CD4-positive, alpha-beta T cell (primary cell): Measurements from ENCODE around the gene C3orf20. TPM values are rescaled to one million over a fixed set of nuclear protein-coding genes. Genes with fewer than 3 reads are reported as not detected.
"Not testable (repeated sequence)": the region's sequence is repeated elsewhere in the genome, so short reads cannot be mapped to it uniquely, and the experiment has no call there.

Experiments used
- ATAC-seq: fragments of 200-7000 bp; cut with Tn5 transposase; one replicate; pipeline ENCODE4 v1.10.0; 2022; ENCODE audit warnings: mild to moderate bottlenecking; ENCODE audit not compliant: poor library complexity
- CTCF ChIA-PET: fragments of 350-600 bp; sonication (Branson Sonifier 250); formaldehyde crosslinking; loops from one replicate; lab custom pipeline; 2021; ENCODE audit warnings: antibody characterized with exemption, inconsistent platforms; lab: Charles Lee
- POLR2A ChIA-PET: fragments of 350-600 bp; sonication (Branson Sonifier 250); formaldehyde crosslinking; loops from one replicate; lab custom pipeline; 2021; ENCODE audit warnings: antibody characterized with exemption, inconsistent platforms; lab: Charles Lee
- DNase-seq, 14 experiments: peaks; one replicate each; pipeline ENCODE4 v3.0.0-alpha.2; 2013 to 2020; ENCODE audit warnings: mixed read lengths in 2 of 14
- H3K27ac ChIP-seq, 2 donors: one replicate each; pipeline versions ENCODE4 v1.5.1 to v1.7.0; 2013; ENCODE audit warnings: low read length in 2 of 2, low read depth in 1 of 2, mild to moderate bottlenecking in 1 of 2
- H3K27me3 ChIP-seq, 2 experiments: 1 replicate in 1 of 2; 2 replicates in 1 of 2; pipeline versions ENCODE4 v1.6.1 to v1.7.0; 2013; ENCODE audit warnings: low read length in 2 of 2, control low read depth in 1 of 2, mild to moderate bottlenecking in 1 of 2, moderate library complexity in 1 of 2; ENCODE audit not compliant: insufficient read depth in 2 of 2, control insufficient read depth in 1 of 2
- H3K36me3 ChIP-seq: one replicate; pipeline ENCODE4 v1.6.1; 2013; ENCODE audit warnings: low read length, control low read depth; ENCODE audit not compliant: insufficient read depth
- H3K4me1 ChIP-seq: one replicate; pipeline ENCODE4 v1.6.1; 2013; ENCODE audit warnings: low read length, control low read depth; ENCODE audit not compliant: insufficient read depth
- H3K4me3 ChIP-seq: one replicate; pipeline ENCODE4 v1.5.1; 2013; ENCODE audit warnings: mild to moderate bottlenecking, low read length, moderate library complexity
- H3K9me3 ChIP-seq, 2 experiments: 1 replicate in 1 of 2; 2 replicates in 1 of 2; pipeline versions ENCODE4 v1.6.1 to v1.7.0; 2013; ENCODE audit warnings: low read length in 2 of 2, mild to moderate bottlenecking in 2 of 2, control low read depth in 1 of 2, moderate library complexity in 1 of 2; ENCODE audit not compliant: control insufficient read depth in 1 of 2, insufficient read depth in 1 of 2
- H3K27ac Mint-ChIP-seq: one replicate; pipeline ENCODE4 v1.8.0; 2020; ENCODE audit warnings: mixed read lengths
- H3K27me3 Mint-ChIP-seq: one replicate; pipeline ENCODE4 v1.8.0; 2021; ENCODE audit warnings: mixed read lengths
- H3K36me3 Mint-ChIP-seq: one replicate; pipeline ENCODE4 v1.8.0; 2021; ENCODE audit warnings: low read depth, mixed read lengths
- H3K4me1 Mint-ChIP-seq: one replicate; pipeline ENCODE4 v1.8.0; 2021; ENCODE audit warnings: low read depth, mixed read lengths
- H3K4me3 Mint-ChIP-seq: one replicate; pipeline ENCODE4 v1.8.0; 2020; ENCODE audit warnings: mild to moderate bottlenecking, mixed read lengths
- H3K9me3 Mint-ChIP-seq: one replicate; pipeline ENCODE4 v1.8.0; 2020; ENCODE audit warnings: mixed read lengths
- intact Hi-C, 2 experiments: fragments of 100-400 bp; cut with DNase I in 1 of 2; cut with micrococcal nuclease in 1 of 2; formaldehyde crosslinking; loops; one replicate each; pipeline versions ENCODE4 v1.15.1 to v1.9.0; 2023 to 2025; cut with DNase I, micrococcal nuclease
- total RNA-seq, 174 experiments: library from RNA in 2 of 174; stranded (reverse) in 2 of 174; gene quantifications; one replicate each; pipeline ENCODE4 v1.2.3 and lab custom pipeline; 2021 to 2026
- TF ChIP-seq, protein P1 (sequence below): fragments of 200-600 bp; IDR thresholded peaks from one replicate; pipeline ENCODE4 v1.8.0; 2022; ENCODE audit warnings: antibody characterized with exemption, mild to moderate bottlenecking

Gene C3orf20
- total RNA-seq, 2 experiments from 2014 or later = 0.14 TPM; not detected in 1

DNA sequence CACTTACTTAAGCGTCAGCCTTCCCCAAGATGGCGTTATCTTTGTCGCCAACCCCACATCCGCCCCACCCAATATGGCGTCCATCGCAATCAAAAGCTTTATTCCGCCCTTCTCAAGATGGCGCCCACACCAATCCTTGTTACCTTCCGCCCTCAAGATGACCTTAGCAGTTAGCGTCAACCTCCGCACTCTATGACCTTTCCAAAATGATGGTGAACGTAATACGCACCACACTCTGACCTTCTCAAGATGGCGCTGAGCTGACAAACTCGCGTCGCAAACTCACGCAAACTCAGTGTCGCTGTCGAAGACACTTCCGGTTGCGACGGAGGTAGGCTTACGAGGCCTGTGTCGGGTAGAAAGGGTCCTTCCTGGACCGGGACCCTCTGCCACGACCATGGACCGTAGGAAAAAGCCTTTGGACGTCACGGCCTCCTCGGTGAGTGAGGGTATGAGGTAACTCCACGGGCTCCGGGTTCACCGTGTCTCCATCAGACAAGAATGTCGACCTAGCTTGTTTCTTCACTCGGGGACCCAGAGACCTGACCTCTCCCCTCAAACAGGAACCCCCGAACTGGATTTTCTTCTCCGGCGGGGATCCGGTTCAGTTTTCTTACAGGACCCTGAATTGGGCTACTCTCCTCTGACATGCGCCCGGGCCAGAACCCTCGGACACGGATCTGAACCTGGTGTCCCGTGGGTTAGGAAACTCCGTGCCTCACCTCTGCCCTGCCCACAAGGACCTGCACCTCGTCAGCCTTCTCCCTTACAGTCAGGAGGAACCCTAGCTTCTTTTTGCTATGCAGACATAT lies 23.3 kb upstream of the C3orf20 start, which contains the start of gene CCDC174:
Gene CCDC174, plus strand, starts transcription at position 323 of the 812 bp plus-strand sequence. Its CDS starts 75 bp downstream, at position 398.
- H3K4me3 ChIP-seq = peak within 1 kb of the TSS; percentile 75
- peaks cover 42% of the 10 kb centered on the region for H3K36me3 Mint-ChIP-seq
- H3K4me1 ChIP-seq = peaks cover 29% of the 10 kb centered on the region
- peak within 1 kb of the TSS; percentile 85 for H3K27ac Mint-ChIP-seq
- no peaks in the 10 kb centered on the region for H3K27me3 ChIP-seq
- ChIA-PET CTCF (interaction anchor here (0.8 to 1.5 kb wide), 4 partner anchors 270 to 1810 kb away, joined by 3 to 5 read pairs (median 4); partner anchors contain the start of genes RPL32 and WNT7A), POLR2A (interaction anchor here (0.6 to 3.4 kb wide), 39 partner anchors 9 to 1989 kb away, joined by 3 to 41 read pairs (median 7); partner anchors contain the start of genes BTD, CAPN7, CHCHD4 and HACL1)
- H3K4me3 Mint-ChIP-seq = peak within 1 kb of the TSS; percentile 87
- H3K36me3 ChIP-seq = peaks cover 21% of the 10 kb centered on the region
- ATAC-seq = peak; percentile 97
- TF ChIP-seq, protein P1, sequence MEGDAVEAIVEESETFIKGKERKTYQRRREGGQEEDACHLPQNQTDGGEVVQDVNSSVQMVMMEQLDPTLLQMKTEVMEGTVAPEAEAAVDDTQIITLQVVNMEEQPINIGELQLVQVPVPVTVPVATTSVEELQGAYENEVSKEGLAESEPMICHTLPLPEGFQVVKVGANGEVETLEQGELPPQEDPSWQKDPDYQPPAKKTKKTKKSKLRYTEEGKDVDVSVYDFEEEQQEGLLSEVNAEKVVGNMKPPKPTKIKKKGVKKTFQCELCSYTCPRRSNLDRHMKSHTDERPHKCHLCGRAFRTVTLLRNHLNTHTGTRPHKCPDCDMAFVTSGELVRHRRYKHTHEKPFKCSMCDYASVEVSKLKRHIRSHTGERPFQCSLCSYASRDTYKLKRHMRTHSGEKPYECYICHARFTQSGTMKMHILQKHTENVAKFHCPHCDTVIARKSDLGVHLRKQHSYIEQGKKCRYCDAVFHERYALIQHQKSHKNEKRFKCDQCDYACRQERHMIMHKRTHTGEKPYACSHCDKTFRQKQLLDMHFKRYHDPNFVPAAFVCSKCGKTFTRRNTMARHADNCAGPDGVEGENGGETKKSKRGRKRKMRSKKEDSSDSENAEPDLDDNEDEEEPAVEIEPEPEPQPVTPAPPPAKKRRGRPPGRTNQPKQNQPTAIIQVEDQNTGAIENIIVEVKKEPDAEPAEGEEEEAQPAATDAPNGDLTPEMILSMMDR = no peak
- H3K9me3 Mint-ChIP-seq = peaks cover 2% of the 10 kb centered on the region
- H3K9me3 ChIP-seq = no peaks in the 10 kb centered on the region
- H3K27ac ChIP-seq = peak within 1 kb of the TSS; percentile 76 to 97
- intact Hi-C loops = loop anchor here (1.0 to 10.0 kb wide), 10 partner anchors 219 to 767 kb away; partner anchors contain the start of genes NR2C2 (in 2 of the 2), CAPN7 (in 1 of the 2), CHCHD4 (in 1 of the 2) and MRPS25 (in 1 of the 2)
- DNase-seq = peak; percentile 90 to 100 (median 94)
- no peaks in the 10 kb centered on the region for H3K27me3 Mint-ChIP-seq
- H3K4me1 Mint-ChIP-seq = peaks cover 61% of the 10 kb centered on the region

DNA sequence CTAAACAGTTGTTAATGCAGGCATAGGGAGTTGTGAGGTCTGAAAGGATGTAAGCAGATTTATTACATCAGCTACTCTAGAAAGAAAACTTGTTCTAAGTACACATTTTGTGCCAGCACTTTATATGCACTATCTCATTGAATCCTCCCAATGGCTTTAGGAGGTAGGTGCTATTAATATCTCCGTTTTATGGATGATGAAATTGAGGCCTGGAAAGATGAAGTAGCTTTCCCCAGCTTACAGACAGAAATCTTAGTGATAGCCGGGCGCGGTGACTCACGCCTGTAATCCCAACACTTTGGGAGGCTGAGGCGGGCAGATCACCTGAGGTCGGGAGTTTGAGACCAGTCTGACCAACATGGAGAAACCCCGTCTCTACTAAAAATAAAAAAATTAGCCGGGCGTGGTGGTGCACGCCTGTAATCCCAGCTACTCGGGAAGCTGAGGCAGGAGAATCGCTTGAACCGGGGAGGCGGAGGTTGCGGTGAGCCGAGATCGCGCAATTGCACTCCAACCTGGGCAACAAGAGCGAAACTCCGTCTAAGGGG lies 22.5 kb upstream of the C3orf20 start:
- H3K27me3 Mint-ChIP-seq, H3K27me3 ChIP-seq, DNase-seq, ATAC-seq, H3K9me3 ChIP-seq, H3K9me3 Mint-ChIP-seq: not testable (repeated sequence)
- Mint-ChIP-seq H3K4me1 (peaks cover 68% of the 10 kb centered on the region), H3K4me3 (peak overlapping the region; percentile 87), H3K36me3 (peaks cover 50% of the 10 kb centered on the region), H3K27ac (peak overlapping the region; percentile 85)
- ChIA-PET POLR2A (interaction anchor here (1.2 to 3.4 kb wide), 17 partner anchors 8 to 1989 kb away, joined by 3 to 41 read pairs (median 10); partner anchors contain the start of genes CHCHD4, LSM3, MRPS25 and NR2C2), CTCF (interaction anchor here (1.1 to 1.5 kb wide), 3 partner anchors 269 to 1811 kb away, joined by 3 to 5 read pairs (median 4); partner anchors contain the start of gene RPL32)
- Histone ChIP-seq H3K4me3 (peak overlapping the region; percentile 75), H3K27ac (peak overlapping the region; percentile 76 to 97), H3K4me1 (peaks cover 29% of the 10 kb centered on the region), H3K36me3 (peaks cover 29% of the 10 kb centered on the region)
- intact Hi-C loops = loop anchor here (1.0 to 10.0 kb wide), 6 partner anchors 248 to 768 kb away; partner anchors contain the start of genes CAPN7 (in 1 of the 2), MRPS25 (in 1 of the 2), NR2C2 (in 1 of the 2) and WNT7A (in 1 of the 2)

DNA sequence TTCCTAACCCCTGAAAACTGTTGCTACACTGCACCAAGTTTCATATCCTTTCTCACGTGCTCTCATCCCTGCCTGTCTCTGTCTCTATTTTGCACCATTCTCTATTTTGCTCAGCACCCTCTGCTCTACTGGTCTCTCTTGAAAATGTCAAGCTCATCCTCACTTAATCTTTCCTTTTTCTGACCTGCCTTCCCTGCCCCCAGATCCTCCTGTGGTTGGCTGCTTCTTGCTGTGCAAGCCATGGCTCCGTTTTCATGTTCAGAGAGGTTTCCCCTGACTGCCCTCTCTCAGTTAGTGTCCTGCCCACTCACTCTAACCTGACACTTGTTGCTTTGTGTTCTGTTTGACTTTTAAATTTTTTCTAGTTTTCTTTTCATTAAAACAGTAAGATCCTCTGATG lies 17.4 kb upstream of the C3orf20 start:
- Mint-ChIP-seq H3K27ac (peak overlapping the region; percentile 45), H3K36me3 (peaks cover 86% of the 10 kb centered on the region), H3K4me1 (peaks cover 43% of the 10 kb centered on the region), H3K4me3 (no peak overlapping the region), H3K27me3 (no peaks in the 10 kb centered on the region), H3K9me3 (no peaks in the 10 kb centered on the region)
- TF ChIP-seq, protein P1 = no peak
- ChIA-PET POLR2A (no interaction called here), CTCF (no interaction called here)
- ATAC-seq (no peak), DNase-seq (no peak)
- peaks cover 80% of the 10 kb centered on the region for H3K36me3 ChIP-seq
- H3K27me3 ChIP-seq = no peaks in the 10 kb centered on the region
- no peak overlapping the region for H3K27ac ChIP-seq
- H3K4me1 ChIP-seq = peaks cover 8% of the 10 kb centered on the region
- no peak overlapping the region for H3K4me3 ChIP-seq
- H3K9me3 ChIP-seq = no peaks in the 10 kb centered on the region
- intact Hi-C loops = loop anchor here (10.0 kb wide), 3 partner anchors 287 to 773 kb away; partner anchors contain the start of genes MRPS25 (in 1 of the 2), NR2C2 (in 1 of the 2) and WNT7A (in 1 of the 2)
